Astrocyte of the hippocampus (primary cell): ENCODE measurements around the gene PXT1.
"Not testable (repeated sequence)": the region's sequence is repeated elsewhere in the genome, so short reads cannot be mapped to it uniquely, and the experiment has no call there.

ENCODE experiments used
- DNase-seq: peaks from one replicate; pipeline ENCODE4 v3.0.0; 2011; ENCODE audit warnings: low read depth, low spot score

PXT1 gene

DNA sequence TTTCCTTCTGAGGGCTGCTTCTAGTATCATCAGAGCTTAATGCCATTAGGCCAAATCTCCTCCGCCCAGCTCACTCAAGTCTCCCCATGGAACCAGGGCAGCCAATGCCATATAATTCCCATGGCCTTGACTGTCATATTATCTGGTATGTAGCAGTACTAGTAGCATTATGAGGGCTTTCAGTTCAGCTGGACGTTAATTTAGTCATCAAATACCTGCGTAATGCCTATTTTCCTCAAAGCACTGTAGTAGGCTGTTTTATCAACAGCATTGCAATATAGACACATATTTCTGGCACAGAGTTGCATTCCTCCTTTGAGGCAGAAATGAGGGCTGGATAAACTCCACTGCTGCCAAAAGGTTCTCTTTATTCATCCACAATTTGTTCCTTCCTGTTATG is 1.8 kb upstream of the PXT1 start:
- peak; percentile 67 for DNase-seq

DNA sequence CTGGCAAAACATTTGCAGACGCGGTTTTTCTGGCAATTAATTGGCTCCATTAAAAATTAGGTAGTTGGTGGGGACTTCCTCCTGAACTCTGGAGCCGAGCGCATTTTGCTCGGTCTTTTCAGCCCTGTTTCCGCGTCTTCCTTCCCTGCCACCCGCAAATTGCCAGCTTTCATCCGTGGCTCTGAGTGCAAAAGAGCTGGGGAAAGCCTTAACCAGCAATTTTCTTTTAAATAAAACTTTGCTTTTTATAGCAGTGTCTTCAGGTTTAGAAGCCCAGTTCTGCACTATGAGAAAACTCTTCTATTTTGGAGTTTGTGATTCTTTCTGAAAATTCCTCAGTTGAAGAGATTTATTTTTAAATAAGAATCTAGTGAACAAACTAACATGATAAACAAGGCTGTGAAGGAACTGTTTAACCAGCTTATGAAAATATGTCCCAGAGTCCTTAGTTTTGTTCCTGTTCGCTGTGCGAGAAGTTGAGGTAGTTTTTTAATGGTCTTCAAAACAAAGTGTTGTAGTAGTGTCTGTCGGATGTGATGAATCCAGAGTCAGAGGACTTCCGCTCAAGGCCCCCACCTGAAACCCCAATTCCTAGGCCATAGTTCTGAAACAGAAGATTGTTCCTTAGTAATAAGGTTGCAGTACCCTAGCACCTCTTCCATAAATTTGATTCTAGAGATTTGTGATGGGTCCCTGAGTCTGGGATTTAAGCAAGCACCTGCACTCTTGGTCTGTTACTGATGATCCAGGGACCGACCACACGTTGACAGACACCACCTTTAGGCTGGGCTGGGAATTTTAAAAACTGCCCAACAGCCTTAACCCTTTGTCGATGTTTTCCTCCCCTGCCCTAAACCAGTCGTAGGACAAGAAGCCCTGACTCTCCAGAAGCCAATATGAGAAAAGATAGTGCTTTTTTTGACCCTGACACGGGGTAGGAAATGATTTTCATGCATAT is 1.1 kb upstream of the PXT1 start:
- DNase-seq: peak; percentile 28

GRCh38 chr6:36442103-36442670 is 467 bp downstream of the PXT1 start:
- no peak for DNase-seq

- DNase-seq: peak; percentile 97
Measured at GRCh38 chr6:36441307-36441894, 1.3 kb downstream of the PXT1 start.

GRCh38 chr6:36436466-36436865 is 6.2 kb downstream of the PXT1 start:
- no peak for DNase-seq

- DNase-seq: peak; percentile 62
Measured at GRCh38 chr6:36432151-36432671, 10.4 kb downstream of the PXT1 start.

DNA sequence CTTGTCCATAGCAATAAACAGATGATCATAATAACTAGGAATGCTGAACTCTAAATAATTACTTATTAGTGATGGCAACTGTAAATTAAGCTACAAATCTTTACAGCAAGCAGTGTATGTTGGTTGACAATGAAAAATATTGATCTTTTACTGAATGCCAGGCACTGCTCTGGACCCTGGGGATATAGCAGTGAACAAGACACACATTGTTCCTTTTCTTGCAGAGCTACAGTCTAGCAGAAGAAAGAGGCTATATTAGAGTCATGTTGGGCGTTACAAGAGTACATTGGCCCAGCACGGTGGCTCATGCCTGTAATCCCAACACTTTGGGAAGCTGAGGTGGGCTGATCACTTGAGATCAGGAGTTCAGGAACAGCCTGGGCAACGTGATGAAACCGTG is 11.5 kb downstream of the PXT1 start:
- no peak for DNase-seq

DNA sequence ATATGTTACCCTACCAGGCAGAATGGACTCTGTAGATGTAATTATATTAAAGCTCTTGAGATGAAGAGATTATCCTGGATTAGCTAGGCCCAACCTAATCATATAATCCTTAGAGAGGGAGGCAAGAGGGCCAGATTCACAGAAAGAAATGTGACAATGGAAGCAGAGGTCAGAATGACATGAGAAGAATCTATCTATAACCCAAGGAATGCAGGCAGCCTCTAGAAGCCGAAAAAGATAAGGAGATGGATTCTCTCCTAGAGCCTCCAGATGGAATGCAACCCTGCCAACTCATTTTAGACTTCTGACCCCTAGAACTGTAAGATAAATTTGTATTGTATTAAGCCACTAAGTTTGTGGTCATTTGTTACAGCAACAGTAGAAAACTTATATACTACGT is 12.3 kb downstream of the PXT1 start:
- no peak for DNase-seq

DNA sequence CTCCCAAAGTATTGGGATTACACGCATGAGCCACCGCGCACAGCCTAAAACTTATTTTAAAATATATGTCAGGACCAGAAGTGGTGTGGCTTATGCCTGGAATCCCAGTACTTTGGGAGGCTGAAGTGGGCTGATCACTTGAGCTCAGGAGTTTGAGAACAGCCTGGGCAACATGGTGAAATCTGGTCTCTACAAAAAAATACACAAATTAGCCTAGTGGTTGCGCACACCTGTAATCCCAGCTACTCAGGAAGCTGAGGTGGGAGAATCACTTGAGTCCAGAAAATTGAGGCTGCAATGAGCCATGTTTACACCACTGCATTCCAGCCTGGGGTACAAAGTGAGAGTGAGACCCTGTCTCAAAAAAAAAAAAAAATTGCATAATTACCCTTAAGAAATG is 13.7 kb downstream of the PXT1 start:
- no peak for DNase-seq

- no peak for DNase-seq
Measured at GRCh38 chr6:36426622-36427021, 16.0 kb downstream of the PXT1 start.

DNA sequence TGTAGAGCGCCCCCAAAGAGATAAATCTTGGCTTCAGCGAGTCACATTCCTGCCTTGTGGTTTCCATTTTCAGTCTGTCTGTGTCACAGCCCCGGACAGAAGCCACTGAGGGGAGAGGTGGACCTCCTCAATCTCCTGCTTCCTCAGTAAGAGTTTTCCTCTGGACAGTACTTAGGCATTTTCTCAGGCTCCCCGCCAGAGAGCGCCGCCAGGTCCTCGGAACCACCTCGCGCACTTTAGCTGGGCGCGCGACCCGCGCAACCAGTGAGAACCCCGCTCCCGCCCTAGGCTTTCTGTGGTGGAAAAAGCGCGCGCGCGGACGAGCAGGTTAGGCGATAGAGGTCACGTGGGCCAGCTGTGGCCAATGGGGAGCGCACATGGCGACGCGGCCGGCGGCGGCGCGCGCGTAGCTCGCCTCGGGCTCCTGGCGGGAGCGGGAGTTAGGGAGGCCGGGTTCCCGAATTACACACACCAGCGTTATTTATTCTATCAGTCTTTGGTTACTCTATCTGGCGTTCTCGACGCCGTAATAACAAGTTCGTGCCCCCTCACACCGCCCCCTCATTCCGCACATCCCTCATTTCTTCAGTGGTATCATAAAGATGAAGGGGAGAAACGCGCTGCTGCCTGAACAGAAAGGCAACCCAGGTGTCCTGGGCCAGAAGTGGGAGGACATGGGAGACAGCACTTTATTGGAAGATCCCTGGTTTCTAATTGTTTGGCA is 19.4 kb downstream of the PXT1 start:
- DNase-seq: peak; percentile 99

DNA sequence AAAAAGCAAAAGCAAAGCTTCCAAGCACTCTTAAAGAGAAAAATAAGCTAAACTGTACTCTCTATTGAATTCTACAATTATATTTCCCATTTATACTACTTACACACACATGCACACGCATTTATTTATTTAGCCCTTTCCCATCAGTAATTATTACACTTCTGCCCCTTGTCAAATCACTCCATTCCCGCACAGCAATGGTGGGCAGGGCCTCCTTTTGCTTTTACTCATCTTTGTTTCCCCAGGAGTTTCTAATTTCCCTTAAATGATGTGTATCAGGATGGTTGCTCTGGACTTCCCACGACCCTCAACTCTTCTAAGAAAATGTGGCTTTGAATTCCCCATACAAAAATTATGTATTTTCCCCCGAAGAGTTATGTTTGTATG is 19.9 kb downstream of the PXT1 start:
- no peak for DNase-seq

- no peak for DNase-seq
Measured at GRCh38 chr6:36419310-36419709, 23.3 kb downstream of the PXT1 start.

DNA sequence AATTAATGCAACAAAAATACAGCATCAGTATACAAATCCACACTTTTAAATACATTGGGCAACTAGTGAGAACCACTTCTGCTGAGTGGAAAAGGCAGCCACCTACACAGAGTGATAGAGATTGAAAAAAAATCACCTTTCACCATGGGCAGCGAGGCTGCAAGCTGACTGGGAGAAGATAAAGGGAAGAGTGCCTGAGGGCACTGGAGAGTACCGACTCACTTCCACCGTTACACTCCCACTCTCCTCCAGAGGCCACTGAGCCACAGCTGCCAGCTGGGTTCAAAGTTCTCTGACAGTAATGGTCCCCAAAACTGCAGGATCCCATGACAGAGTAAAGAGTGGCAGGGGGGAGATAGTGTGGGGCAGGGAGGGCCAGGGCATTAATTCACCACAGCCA is 24.1 kb downstream of the PXT1 start:
- DNase-seq: no peak

DNA sequence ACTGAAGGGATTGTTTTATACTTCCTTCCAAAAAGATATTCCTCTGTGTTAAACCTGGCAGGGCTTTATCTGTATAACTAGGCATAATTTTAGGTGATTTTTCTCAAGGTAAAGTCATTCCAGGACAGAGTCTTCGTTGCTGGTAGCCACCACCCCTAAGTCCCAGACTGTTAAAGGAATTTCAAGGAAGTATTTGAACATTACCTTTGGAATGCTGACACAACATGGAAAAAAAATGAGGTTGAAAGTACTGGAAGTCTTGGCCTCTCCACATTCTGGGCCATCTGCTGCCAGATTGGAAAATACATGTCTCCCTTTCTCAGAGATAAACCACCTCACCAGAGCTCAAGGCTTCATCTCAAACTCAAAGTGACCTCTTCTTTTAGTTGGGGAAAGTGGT is 28.2 kb downstream of the PXT1 start:
- peak; percentile 56 for DNase-seq

- DNase-seq: no peak
Measured at GRCh38 chr6:36413489-36414480, 28.9 kb downstream of the PXT1 start.

- not testable (repeated sequence) for DNase-seq
Measured at GRCh38 chr6:36409718-36410117, 32.9 kb downstream of the PXT1 start.

DNA sequence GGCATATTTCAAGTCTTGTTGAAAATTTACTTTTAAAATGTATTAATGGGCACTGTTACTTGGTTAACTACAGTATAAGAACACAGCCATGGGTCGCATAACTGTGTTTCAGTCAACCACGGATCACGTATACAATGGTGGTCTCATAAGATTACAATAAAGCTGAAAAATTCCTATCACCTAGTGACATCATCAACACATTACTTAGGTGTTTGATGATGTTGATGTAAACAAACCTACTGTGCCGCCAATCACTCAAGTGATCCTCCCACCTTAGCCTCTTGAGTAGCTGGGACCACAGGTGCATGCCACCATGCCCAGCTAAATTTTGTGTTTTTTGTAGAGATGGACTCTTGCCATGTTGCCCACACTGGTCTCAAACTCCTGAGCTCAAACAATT is 38.5 kb downstream of the PXT1 start:
- no peak for DNase-seq

DNA sequence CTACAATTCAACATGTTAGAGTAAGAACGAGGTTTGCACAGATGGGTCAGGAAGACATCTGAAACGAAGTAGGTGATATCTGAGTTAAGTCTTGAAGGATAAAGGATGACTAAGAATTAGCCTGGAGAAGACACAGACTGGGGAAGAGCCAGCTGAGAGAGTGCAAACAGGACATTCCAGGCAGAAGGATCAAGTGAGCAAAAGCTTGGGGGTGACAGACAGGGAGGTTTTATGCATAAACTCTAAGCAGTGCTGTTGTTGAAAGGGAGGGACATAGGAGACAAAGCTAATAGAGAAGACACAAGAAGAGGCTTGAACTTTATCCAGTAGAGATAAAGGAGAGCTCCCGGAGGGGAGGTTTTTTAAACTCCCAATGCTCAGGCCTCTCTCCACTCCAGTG is 40.2 kb downstream of the PXT1 start:
- DNase-seq: no peak

- no peak for DNase-seq
Measured at GRCh38 chr6:36399970-36400369, 42.7 kb downstream of the PXT1 start.

DNA sequence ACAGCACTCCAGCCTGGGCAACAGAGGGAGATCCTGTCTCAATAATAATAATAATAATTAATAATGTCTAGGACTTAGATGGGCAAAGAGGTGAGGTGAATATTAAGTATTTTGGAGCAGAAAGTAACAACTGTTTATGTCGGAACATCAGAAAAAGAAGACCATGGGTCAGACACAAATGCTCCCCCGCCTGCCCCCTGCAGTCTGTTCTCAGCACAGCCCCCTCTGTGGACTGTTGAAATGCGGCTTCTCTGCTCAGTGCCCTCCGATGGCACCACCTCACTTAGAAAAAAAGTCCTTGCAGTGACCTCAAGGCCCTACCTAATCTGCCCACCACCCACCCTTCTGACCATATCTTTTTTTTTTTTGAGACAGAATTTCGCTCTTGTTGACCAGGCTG is 50.0 kb downstream of the PXT1 start:
- DNase-seq: no peak
